Measurements from ENCODE around the gene ORC6. TPM values are rescaled to one million over a fixed set of nuclear protein-coding genes. Genes with fewer than 3 reads are reported as not detected.

Gene ORC6
- polyA plus RNA-seq, 1 donor: 10.3 TPM

- DNase-seq (ENCODE audit: low read depth): no peak
These were observed 10.6 kb downstream of the ORC6 start for GRCh38 chr16:46700048-46700447.

- DNase-seq (ENCODE audit: low read depth): no peak
These were observed 12.2 kb downstream of the ORC6 start for GRCh38 chr16:46701615-46702014.

GRCh38 chr16:46702030-46702429, 12.6 kb downstream of the ORC6 start:
- no peak for DNase-seq (ENCODE audit: low read depth)

- no peak for DNase-seq (ENCODE audit: low read depth)
These were observed 17.2 kb downstream of the ORC6 start for GRCh38 chr16:46706642-46707041.

- DNase-seq (ENCODE audit: low read depth): no peak
These were observed 20.1 kb downstream of the ORC6 start for GRCh38 chr16:46709469-46710005.

- no peak for DNase-seq (ENCODE audit: low read depth)
These were observed 21.9 kb downstream of the ORC6 start for GRCh38 chr16:46711106-46712058.

GRCh38 chr16:46712911-46713310, 23.5 kb downstream of the ORC6 start:
- no peak for DNase-seq (ENCODE audit: low read depth)

- DNase-seq (ENCODE audit: low read depth): no peak
These were observed 24.2 kb downstream of the ORC6 start for GRCh38 chr16:46713634-46714033.

GRCh38 chr16:46714797-46715591, 25.5 kb downstream of the ORC6 start:
- no peak for DNase-seq (ENCODE audit: low read depth)

GRCh38 chr16:46715769-46716305, 26.4 kb downstream of the ORC6 start:
- no peak for DNase-seq (ENCODE audit: low read depth)

- DNase-seq (ENCODE audit: low read depth): no peak
These were observed 28.2 kb downstream of the ORC6 start for GRCh38 chr16:46717692-46718091.

- DNase-seq (ENCODE audit: low read depth): no peak
These were observed 28.8 kb downstream of the ORC6 start for GRCh38 chr16:46718214-46718613.

GRCh38 chr16:46719528-46719927, 30.1 kb downstream of the ORC6 start:
- DNase-seq (ENCODE audit: low read depth): no peak

GRCh38 chr16:46720619-46721018, 31.2 kb downstream of the ORC6 start:
- DNase-seq (ENCODE audit: low read depth): no peak

GRCh38 chr16:46721885-46722284, 32.4 kb downstream of the ORC6 start:
- no peak for DNase-seq (ENCODE audit: low read depth)

- DNase-seq (ENCODE audit: low read depth): no peak
These were observed 37.7 kb downstream of the ORC6 start for GRCh38 chr16:46727184-46727583.

GRCh38 chr16:46727630-46728029, 38.2 kb downstream of the ORC6 start:
- DNase-seq (ENCODE audit: low read depth): no peak

GRCh38 chr16:46728806-46729205, 39.3 kb downstream of the ORC6 start:
- no peak for DNase-seq (ENCODE audit: low read depth)

- DNase-seq (ENCODE audit: low read depth): no peak
These were observed 40.0 kb downstream of the ORC6 start for GRCh38 chr16:46729326-46729995.

- no peak for DNase-seq (ENCODE audit: low read depth)
These were observed 40.7 kb downstream of the ORC6 start for GRCh38 chr16:46730126-46730525.
